Fibroblast of skin of right biceps (primary cell): Measurements from ENCODE around the gene TDRD9.
"Not testable (repeated sequence)": the region's sequence is repeated elsewhere in the genome, so short reads cannot be mapped to it uniquely, and the experiment has no call there.

ENCODE experiments used
- DNase-seq: peaks from one replicate; pipeline ENCODE4 v3.0.0-alpha.2; 2013

TDRD9 gene

DNA sequence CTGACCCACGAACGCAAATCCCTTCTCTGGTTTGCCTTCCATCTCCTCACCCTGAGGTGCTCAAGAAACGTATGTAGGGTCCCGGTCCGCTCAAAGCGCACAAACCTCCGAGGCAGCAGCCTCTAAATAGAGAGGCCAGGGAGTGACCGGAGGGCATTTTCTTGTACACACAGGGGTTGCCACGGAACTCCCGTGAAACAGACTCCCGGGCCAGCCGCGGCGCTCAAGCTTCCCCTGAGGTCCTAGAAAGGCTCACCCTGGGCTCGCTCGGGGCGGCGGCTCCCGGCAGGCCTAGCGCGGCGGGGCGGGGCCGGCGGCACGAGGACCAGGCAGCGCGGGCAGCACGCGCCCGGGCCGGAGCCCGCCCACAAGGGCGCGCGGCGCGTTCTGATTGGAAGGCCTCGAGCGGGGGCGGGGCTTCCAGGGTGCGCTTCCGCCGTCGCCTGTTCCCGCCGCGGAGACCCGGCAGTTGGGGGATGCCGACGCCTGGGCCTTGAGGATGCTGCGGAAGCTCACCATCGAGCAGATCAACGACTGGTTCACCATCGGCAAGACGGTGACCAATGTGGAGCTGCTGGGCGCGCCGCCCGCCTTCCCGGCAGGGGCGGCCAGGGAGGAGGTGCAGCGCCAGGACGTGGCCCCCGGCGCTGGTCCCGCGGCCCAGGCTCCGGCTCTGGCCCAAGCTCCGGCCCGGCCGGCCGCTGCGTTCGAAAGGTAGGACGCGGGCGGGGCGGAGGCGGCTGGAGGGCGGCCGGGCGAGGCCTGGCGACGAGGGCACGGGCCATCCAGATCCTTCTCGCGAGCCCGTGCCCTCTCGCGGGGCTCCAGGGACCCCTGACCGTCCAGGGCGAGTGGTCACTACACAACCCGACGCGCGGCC, at the start of gene TDRD9:
TDRD9 (plus strand) TSS at position 446 of the 880 bp plus-strand sequence; CDS start at position 500, 54 bp downstream.
- no peak for DNase-seq

- no peak for DNase-seq
Measured at GRCh38 chr14:103879118-103879569, 49.1 kb upstream of the TDRD9 start.

DNA sequence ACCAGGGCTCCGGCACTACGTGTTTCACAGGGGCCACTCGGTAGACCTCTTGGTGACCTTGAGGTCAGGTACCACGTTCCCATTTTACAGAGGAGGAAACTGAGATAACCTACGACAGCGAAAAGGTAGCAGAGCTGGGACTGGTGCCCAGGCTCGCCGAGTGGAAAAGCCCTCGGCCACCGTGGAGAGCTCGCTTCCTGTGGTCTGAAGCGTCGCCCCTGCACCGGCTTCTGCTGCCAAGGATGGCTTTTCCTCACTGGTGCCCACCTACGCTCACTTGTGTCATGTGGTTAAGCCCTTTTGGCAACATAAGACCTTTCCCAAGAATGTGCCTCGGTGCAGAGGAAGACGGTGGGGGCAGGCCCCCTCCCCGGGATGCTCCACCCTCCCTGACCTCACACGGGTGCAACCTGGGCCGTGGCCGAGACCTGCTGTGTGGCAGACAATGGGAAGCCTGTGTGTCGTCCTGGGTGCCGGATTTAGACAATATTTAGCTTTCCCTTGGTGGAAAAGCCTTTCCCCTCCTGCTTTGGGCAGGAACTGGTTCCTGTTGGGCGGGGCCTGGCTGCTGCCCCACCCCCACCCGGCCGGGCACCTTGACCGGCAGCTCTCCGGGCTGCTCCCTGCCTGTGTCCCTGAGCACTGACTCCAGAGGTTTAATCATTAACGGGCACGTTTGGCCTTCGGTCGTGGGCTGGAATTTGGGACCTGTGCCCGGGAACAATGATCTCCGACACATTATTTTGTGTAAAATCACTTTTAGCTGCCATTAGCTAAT, 48.5 kb upstream of the TDRD9 start:
- peak; percentile 18 for DNase-seq

- peak; percentile 68 for DNase-seq
Measured at GRCh38 chr14:103880348-103881267, 47.6 kb upstream of the TDRD9 start.

- no peak for DNase-seq
Measured at GRCh38 chr14:103881268-103882201, 46.7 kb upstream of the TDRD9 start.

- DNase-seq: no peak
Measured at GRCh38 chr14:103882503-103883262, 45.6 kb upstream of the TDRD9 start.

DNA sequence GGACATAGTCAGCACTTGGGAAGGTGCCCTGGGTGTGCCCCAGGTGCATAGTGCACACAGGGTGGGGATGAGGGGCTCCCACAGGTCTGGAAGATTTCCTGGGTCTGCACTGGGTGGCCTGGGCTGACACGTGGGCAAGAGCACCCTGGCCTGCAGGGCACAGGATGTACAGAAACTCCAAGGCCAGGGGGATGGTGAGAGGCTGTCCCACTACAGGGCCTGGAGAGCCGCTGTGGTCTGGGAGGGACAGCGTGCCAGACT, 45.1 kb upstream of the TDRD9 start:
- no peak for DNase-seq

- DNase-seq: no peak
Measured at GRCh38 chr14:103884854-103885253, 43.4 kb upstream of the TDRD9 start.

GRCh38 chr14:103885509-103885932, 42.7 kb upstream of the TDRD9 start:
- DNase-seq: no peak

- DNase-seq: no peak
Measured at GRCh38 chr14:103886304-103887169, 41.7 kb upstream of the TDRD9 start.

DNA sequence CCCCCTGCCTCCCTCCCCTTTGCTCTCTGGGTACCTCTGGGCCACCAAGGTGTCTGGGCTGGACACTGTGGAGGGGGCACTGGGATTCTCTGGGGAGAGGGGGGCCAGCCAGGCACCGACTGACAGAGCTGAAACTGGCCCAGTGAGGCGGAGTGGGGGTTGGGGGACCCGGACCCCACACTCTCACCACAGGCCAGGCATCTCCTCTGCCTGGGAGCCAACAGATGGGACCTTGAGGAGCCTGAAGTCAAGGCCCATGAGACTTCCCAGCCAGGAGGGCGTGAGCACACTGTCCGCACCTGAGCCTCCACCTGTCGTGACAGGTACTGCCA, 41.1 kb upstream of the TDRD9 start:
- no peak for DNase-seq

GRCh38 chr14:103887557-103888115, 40.6 kb upstream of the TDRD9 start:
- DNase-seq: no peak

GRCh38 chr14:103889002-103889312, 39.3 kb upstream of the TDRD9 start:
- not testable (repeated sequence) for DNase-seq

GRCh38 chr14:103889313-103890051, 38.8 kb upstream of the TDRD9 start:
- no peak for DNase-seq

DNA sequence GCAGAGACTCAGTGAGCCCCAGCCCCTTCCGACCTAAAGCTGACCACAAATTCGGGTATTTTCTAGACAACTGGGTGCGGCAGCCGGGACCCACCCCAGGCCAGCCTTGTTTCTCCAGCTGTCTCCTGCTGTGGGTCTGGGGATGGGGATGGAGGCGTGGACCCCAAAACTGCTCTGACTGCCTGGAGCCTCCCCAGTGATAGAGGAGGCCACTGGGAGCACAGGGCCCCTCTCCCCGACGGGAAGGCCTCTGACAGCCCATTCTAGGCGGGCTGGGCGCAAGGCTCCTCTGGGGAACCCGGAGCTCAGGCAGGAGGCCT, 38.2 kb upstream of the TDRD9 start:
- no peak for DNase-seq

DNA sequence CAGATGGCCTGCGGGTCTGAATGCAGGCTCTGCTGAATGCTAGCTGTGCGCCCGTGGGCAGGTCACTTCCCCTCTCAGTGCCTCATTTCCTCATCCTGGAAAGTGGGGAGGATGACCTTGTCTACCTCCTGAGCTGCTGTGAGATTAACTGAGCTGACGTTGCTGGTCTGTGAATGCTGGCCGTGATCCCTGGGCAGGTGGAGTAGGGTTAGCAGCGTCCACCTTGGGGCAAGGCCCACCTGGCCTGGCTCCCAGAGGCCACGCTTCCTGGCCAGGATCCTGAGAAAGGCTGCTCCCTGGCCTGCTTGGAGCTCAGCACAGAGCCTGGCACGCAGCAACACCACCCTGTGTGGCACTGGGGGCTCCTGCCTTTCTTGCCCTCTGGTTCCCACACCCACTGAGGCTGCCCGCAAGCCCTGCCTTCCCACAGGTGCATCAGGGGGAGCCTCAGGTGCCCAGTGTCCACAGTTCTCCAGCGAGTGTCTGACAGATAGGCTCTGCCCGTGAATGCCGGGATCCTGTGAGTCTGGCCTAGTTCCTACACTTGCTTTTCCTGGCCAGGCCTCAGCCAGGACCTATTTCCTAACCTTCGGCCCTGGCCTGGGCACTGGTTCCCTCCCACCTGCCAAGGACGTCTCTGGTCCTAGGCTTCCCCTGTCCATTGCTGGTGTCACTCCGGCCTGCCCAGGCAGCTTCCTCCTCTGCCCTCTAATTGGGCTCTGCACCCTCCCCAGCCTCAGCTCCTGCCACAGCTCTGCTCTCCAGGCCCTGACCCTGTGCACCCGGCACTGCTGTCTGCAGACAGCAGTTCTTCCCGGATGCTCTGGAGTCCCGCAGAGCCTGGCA, 37.2 kb upstream of the TDRD9 start:
- no peak for DNase-seq

DNA sequence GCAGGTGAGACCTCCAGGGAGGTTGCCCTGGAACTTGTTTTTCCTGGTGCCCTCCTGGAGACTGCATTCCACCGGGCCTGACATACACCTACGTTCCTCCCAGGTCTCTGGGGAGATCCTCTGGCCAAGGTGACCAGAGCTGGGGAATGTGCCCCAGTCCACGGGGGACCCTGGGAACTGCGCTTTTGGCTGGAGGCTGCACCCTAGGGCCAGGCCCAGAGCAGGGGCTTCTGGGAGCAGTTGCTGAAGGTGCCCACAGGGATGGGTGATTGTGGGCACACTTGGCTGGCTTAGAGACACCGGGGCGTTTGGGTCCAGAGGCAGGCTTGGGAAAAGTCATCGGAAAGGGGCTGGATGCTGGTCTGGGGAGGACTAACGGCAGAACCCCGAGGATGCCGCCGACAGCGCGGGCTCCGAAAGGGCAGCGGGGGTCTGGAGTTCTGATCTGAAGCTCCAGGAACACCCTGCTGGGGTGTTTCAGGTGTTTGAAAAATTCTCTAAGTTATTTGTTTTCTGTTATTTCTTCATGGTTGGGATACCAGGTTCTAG, 36.5 kb upstream of the TDRD9 start:
- no peak for DNase-seq

- no peak for DNase-seq
Measured at GRCh38 chr14:103892247-103892646, 36.0 kb upstream of the TDRD9 start.
